HL-60 (cell line): ENCODE measurements around the gene GALNT9.

Source experiments
- CTCF ChIP-seq: IDR thresholded peaks from one replicate; pipeline ENCODE4 v1.5.1; 2011; ENCODE audit warnings: low read length, control low read depth, inconsistent platforms; ENCODE audit not compliant: insufficient read depth
- GABPA ChIP-seq: IDR thresholded peaks from 2 replicates; pipeline ENCODE4 v1.6.1; 2012; ENCODE audit warnings: low read depth
- TF ChIP-seq, protein P1 (sequence below): IDR thresholded peaks from 2 replicates; pipeline ENCODE4 v1.6.1; 2012; ENCODE audit warnings: low read depth; ENCODE audit not compliant: insufficient replicate concordance

DNA sequence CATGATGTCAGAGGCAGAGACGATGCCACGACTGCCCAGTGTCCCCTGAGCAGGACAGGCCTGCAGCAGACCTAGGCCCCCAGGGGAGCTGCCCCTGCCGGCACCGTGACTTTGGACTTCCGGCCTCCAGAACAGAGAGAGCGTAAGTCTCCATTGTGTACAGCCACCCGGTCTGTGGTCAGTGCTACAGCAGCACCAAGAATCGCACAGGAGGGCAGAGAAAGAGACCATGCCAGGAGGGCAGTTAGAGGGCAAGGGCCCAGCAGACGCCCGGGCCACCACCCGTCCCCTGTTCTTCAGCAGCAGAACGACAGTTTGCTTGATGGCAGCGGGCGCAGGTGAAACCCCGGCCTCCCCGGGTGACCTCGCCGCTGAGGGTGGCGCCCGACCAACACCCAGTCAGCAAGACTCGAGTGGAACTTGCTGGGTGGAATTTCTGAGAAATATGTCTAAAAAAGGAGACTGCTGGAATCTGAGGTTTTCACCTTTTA lies 19.7 kb downstream of the GALNT9 start:
- TF ChIP-seq CTCF (no peak), GABPA (no peak)
- TF ChIP-seq, protein P1, sequence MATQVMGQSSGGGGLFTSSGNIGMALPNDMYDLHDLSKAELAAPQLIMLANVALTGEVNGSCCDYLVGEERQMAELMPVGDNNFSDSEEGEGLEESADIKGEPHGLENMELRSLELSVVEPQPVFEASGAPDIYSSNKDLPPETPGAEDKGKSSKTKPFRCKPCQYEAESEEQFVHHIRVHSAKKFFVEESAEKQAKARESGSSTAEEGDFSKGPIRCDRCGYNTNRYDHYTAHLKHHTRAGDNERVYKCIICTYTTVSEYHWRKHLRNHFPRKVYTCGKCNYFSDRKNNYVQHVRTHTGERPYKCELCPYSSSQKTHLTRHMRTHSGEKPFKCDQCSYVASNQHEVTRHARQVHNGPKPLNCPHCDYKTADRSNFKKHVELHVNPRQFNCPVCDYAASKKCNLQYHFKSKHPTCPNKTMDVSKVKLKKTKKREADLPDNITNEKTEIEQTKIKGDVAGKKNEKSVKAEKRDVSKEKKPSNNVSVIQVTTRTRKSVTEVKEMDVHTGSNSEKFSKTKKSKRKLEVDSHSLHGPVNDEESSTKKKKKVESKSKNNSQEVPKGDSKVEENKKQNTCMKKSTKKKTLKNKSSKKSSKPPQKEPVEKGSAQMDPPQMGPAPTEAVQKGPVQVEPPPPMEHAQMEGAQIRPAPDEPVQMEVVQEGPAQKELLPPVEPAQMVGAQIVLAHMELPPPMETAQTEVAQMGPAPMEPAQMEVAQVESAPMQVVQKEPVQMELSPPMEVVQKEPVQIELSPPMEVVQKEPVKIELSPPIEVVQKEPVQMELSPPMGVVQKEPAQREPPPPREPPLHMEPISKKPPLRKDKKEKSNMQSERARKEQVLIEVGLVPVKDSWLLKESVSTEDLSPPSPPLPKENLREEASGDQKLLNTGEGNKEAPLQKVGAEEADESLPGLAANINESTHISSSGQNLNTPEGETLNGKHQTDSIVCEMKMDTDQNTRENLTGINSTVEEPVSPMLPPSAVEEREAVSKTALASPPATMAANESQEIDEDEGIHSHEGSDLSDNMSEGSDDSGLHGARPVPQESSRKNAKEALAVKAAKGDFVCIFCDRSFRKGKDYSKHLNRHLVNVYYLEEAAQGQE = no peak
